ENCODE measurements around the gene INTS15.

DNA sequence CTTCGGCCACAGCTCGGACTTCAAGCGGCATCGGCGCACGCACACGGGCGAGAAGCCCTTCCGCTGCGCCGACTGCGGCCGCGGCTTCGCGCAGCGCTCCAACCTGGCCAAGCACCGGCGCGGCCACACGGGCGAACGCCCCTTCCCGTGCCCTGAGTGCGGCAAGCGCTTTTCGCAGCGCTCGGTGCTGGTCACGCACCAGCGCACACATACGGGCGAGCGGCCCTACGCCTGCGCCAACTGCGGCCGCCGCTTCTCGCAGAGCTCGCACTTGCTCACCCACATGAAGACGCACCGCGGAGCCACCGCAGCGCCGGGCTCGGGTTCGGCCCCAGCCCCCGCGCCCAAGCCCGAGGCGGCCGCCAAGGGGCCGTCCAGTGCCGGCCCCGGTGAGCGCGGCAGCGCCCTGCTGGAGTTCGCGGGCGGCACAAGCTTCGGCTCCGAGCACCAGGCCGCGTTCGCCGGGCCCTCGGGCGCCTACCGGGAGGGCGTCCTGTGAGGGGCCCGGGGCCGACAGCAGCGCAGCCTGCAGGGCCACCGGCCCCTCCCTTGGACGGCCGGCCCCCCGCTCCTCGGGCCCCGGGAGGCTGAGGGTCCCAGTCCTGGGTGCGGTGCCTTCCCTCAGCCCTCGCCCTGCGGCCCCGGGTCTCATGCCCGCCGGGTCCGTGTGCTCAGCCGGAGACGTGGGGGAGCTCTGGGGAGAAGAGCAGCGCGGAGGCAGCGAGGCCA, 64.5 kb downstream of the INTS15 start:
- TF ChIP-seq, protein P1, sequence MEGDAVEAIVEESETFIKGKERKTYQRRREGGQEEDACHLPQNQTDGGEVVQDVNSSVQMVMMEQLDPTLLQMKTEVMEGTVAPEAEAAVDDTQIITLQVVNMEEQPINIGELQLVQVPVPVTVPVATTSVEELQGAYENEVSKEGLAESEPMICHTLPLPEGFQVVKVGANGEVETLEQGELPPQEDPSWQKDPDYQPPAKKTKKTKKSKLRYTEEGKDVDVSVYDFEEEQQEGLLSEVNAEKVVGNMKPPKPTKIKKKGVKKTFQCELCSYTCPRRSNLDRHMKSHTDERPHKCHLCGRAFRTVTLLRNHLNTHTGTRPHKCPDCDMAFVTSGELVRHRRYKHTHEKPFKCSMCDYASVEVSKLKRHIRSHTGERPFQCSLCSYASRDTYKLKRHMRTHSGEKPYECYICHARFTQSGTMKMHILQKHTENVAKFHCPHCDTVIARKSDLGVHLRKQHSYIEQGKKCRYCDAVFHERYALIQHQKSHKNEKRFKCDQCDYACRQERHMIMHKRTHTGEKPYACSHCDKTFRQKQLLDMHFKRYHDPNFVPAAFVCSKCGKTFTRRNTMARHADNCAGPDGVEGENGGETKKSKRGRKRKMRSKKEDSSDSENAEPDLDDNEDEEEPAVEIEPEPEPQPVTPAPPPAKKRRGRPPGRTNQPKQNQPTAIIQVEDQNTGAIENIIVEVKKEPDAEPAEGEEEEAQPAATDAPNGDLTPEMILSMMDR (IDR thresholded peaks at IDR 0.05) = no peak
- no peak for TF ChIP-seq POLR2A (IDR thresholded peaks at IDR 0.05)
